B cell (primary cell): Measurements from ENCODE around the gene CTNND1. TPM values are rescaled to one million over a fixed set of nuclear protein-coding genes. Genes with fewer than 3 reads are reported as not detected.

Source experiments
- ATAC-seq: fragments of 200-7000 bp; cut with Tn5 transposase; one replicate; pipeline ENCODE4 v1.10.0; 2021; ENCODE audit warnings: low read depth, mild to moderate bottlenecking, moderate number of reproducible peaks, moderate library complexity
- CTCF ChIA-PET: fragments of 350-600 bp; sonication (Branson Sonifier 250); formaldehyde crosslinking; loops from one replicate; lab custom pipeline; 2021; ENCODE audit warnings: antibody characterized with exemption, inconsistent platforms; lab: Charles Lee
- POLR2A ChIA-PET: fragments of 350-600 bp; sonication (Branson Sonifier 250); formaldehyde crosslinking; loops from one replicate; lab custom pipeline; 2021; ENCODE audit warnings: antibody characterized with exemption; lab: Charles Lee
- DNase-seq: peaks from one replicate; pipeline ENCODE4 v3.0.0; 2013
- H2AFZ ChIP-seq: 2 replicates; pipeline ENCODE4 v1.6.1; 2012; ENCODE audit warnings: mild to moderate bottlenecking, low read depth, low read length; ENCODE audit not compliant: insufficient read depth, poor library complexity, severe bottlenecking
- H3K27ac ChIP-seq, 2 donors: 1 replicate in 1 of 2; 2 replicates in 1 of 2; pipeline ENCODE4 v1.5.1; 2012 to 2013; ENCODE audit warnings: low read length in 2 of 2, mild to moderate bottlenecking in 2 of 2, moderate library complexity in 1 of 2
- H3K27me3 ChIP-seq, 4 experiments: fragments of 200-600 bp in 1 of 4; sonication (generic) in 1 of 4; replicated peaks in 1 of 4; 1 replicate in 2 of 4; 2 replicates in 2 of 4; pipeline versions ENCODE4 v1.6.1 to v1.7.0; 2013 to 2016; ENCODE audit warnings: low read length in 3 of 4, mild to moderate bottlenecking in 2 of 4, mixed read lengths in 1 of 4, moderate library complexity in 1 of 4; ENCODE audit not compliant: insufficient read depth in 4 of 4, control insufficient read depth in 3 of 4; ENCODE audit errors: control extremely low read depth in 1 of 4
- H3K36me3 ChIP-seq, 2 experiments: replicated peaks in 1 of 2; 1 replicate in 1 of 2; 2 replicates in 1 of 2; pipeline versions ENCODE4 v1.6.1 to v1.7.1; 2013; ENCODE audit warnings: low read length in 1 of 2; ENCODE audit not compliant: insufficient read depth in 2 of 2, control insufficient read depth in 1 of 2; ENCODE audit errors: control extremely low read depth in 1 of 2, extremely low read depth in 1 of 2
- H3K4me1 ChIP-seq, 2 donors: fragments of 200-600 bp in 1 of 2; sonication (generic) in 1 of 2; 1 replicate in 1 of 2; 2 replicates in 1 of 2; pipeline versions ENCODE4 v1.5.1 to v1.6.1; 2013 to 2017; ENCODE audit warnings: low read length in 2 of 2; ENCODE audit not compliant: control insufficient read depth in 2 of 2, insufficient read depth in 2 of 2
- H3K4me2 ChIP-seq: replicated peaks from 2 replicates; pipeline ENCODE3; 2012; ENCODE audit warnings: mild to moderate bottlenecking, low read depth, low read length; ENCODE audit not compliant: poor library complexity, severe bottlenecking
- H3K4me3 ChIP-seq, 5 experiments: fragments of 200-600 bp in 1 of 5; sonication (generic) in 1 of 5; 1 replicate in 3 of 5; 2 replicates in 2 of 5; pipeline versions ENCODE4 v1.5.1 to v1.7.0; 2011 to 2016; ENCODE audit warnings: low read length in 4 of 5, mild to moderate bottlenecking in 4 of 5, low read depth in 2 of 5, control low read depth in 1 of 5, moderate library complexity in 1 of 5; ENCODE audit not compliant: insufficient read depth in 1 of 5; ENCODE audit errors: control extremely low read depth in 1 of 5, extremely low read depth in 1 of 5
- H3K79me2 ChIP-seq: fragments of 200-600 bp; sonication (generic); one replicate; pipeline ENCODE4 v1.6.0; 2016; ENCODE audit warnings: low read length; ENCODE audit not compliant: control insufficient read depth, insufficient read depth
- H3K9ac ChIP-seq: fragments of 200-600 bp; sonication (generic); 2 replicates; pipeline ENCODE4 v1.6.1; 2017; ENCODE audit warnings: mild to moderate bottlenecking, low read length, moderate library complexity
- H3K9me3 ChIP-seq, 3 donors: one replicate each; pipeline versions ENCODE4 v1.6.1 to v1.7.1; 2013; ENCODE audit warnings: low read length in 2 of 3; ENCODE audit not compliant: control insufficient read depth in 2 of 3, insufficient read depth in 1 of 3; ENCODE audit errors: control extremely low read depth in 1 of 3
- H4K20me1 ChIP-seq: 2 replicates; pipeline ENCODE4 v1.6.0; 2012; ENCODE audit warnings: mild to moderate bottlenecking, low read length; ENCODE audit not compliant: insufficient read depth, control insufficient read depth, poor library complexity, severe bottlenecking
- H3K27ac Mint-ChIP-seq: one replicate; pipeline ENCODE4 v1.8.0; 2021; ENCODE audit warnings: mixed read lengths
- H3K27me3 Mint-ChIP-seq: one replicate; pipeline ENCODE4 v1.8.0; 2021; ENCODE audit warnings: mixed read lengths
- H3K4me1 Mint-ChIP-seq: one replicate; pipeline ENCODE4 v1.8.0; 2021; ENCODE audit warnings: mixed read lengths
- H3K4me3 Mint-ChIP-seq: one replicate; pipeline ENCODE4 v1.8.0; 2021; ENCODE audit warnings: mixed read lengths
- H3K9me3 Mint-ChIP-seq: one replicate; pipeline ENCODE4 v1.8.0; 2022; ENCODE audit warnings: mixed read lengths; ENCODE audit not compliant: insufficient read depth
- EZH2 ChIP-seq: IDR thresholded peaks from 2 replicates; pipeline ENCODE4 v1.6.1; 2012; ENCODE audit warnings: borderline replicate concordance, low read depth, mild to moderate bottlenecking, moderate library complexity, low read length; ENCODE audit not compliant: insufficient read depth, poor library complexity, severe bottlenecking
- whole genome bisulfite sequencing: methylation state at CpG from one replicate; pipeline ENCODE4 v1.1.5; 2013; ENCODE audit warnings: missing lambda C conversion rate; ENCODE audit not compliant: insufficient coverage; 5-methylcytosine and 5-hydroxymethylcytosine counted together
- intact Hi-C: fragments of 100-400 bp; cut with micrococcal nuclease; formaldehyde crosslinking; loops from one replicate; pipeline ENCODE4 v1.10.0; 2022
- polyA plus RNA-seq: library from polyadenylated mRNA; depleted of rRNA; stranded (reverse); fragments of >200 nt; gene quantifications from 2 replicates; pipeline ENCODE4 v1.2.3, GENCODE V29; 2012
- total RNA-seq, 2 donors: library from RNA; stranded (reverse); fragments of 120-200 nt in 1 of 2; gene quantifications; 1 replicate in 1 of 2; 2 replicates in 1 of 2; pipeline versions ENCODE4 v1.2.3 to v1.2.4, GENCODE V29; 2013 to 2022
- TF ChIP-seq, protein P1 (sequence below): fragments of 200-600 bp; IDR thresholded peaks from one replicate; pipeline ENCODE4 v1.8.0; 2022; ENCODE audit warnings: antibody characterized with exemption, mild to moderate bottlenecking

CTNND1 gene
- total and polyA plus RNA-seq, 2 donors (not counting 1 experiment from before 2014, with no cell fraction given), result 12.1 to 54.4 TPM

- no peak for DNase-seq
- ATAC-seq, result no peak
- Mint-ChIP-seq H3K27me3 (no peaks in the 10 kb centered on the region), H3K4me3 (peak overlapping the region; percentile 74), H3K4me1 (peaks cover 30% of the 10 kb centered on the region), H3K9me3 (no peaks in the 10 kb centered on the region), H3K27ac (no peak overlapping the region)
- intact Hi-C loops, result no loop called here
- H3K36me3 ChIP-seq, result no peaks in the 10 kb centered on the region
- no peak overlapping the region for H2AFZ ChIP-seq
- ChIA-PET POLR2A (no interaction called here), CTCF (interaction anchor here (0.6 to 6.0 kb wide), 3 partner anchors 12 to 1664 kb away, joined by 3 to 68 read pairs (median 6); partner anchors contain the start of gene BTBD18)
- peak overlapping the region in 1 of 2 donors; percentile 36 for H3K27ac ChIP-seq
- WGBS, result 94% methylated on average over 4 of the region's 4 CpGs
- no peak overlapping the region for H3K9ac ChIP-seq
- H4K20me1 ChIP-seq, result no peaks in the 10 kb centered on the region
- no peaks in the 10 kb centered on the region for H3K27me3 ChIP-seq
- peaks cover 70% of the 10 kb centered on the region for H3K79me2 ChIP-seq
- H3K4me1 ChIP-seq, result peaks cover 15 to 19% of the 10 kb centered on the region in 2 donors
- peak overlapping the region; percentile 69 for H3K4me2 ChIP-seq
- H3K9me3 ChIP-seq, result no peaks in the 10 kb centered on the region
- H3K4me3 ChIP-seq, result no peak overlapping the region
- TF ChIP-seq, protein P1, sequence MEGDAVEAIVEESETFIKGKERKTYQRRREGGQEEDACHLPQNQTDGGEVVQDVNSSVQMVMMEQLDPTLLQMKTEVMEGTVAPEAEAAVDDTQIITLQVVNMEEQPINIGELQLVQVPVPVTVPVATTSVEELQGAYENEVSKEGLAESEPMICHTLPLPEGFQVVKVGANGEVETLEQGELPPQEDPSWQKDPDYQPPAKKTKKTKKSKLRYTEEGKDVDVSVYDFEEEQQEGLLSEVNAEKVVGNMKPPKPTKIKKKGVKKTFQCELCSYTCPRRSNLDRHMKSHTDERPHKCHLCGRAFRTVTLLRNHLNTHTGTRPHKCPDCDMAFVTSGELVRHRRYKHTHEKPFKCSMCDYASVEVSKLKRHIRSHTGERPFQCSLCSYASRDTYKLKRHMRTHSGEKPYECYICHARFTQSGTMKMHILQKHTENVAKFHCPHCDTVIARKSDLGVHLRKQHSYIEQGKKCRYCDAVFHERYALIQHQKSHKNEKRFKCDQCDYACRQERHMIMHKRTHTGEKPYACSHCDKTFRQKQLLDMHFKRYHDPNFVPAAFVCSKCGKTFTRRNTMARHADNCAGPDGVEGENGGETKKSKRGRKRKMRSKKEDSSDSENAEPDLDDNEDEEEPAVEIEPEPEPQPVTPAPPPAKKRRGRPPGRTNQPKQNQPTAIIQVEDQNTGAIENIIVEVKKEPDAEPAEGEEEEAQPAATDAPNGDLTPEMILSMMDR, result no peak
- no peak for TF ChIP-seq EZH2
Observed at GRCh38 chr11:57764021-57764420, 2.4 kb downstream of the CTNND1 start.

DNA sequence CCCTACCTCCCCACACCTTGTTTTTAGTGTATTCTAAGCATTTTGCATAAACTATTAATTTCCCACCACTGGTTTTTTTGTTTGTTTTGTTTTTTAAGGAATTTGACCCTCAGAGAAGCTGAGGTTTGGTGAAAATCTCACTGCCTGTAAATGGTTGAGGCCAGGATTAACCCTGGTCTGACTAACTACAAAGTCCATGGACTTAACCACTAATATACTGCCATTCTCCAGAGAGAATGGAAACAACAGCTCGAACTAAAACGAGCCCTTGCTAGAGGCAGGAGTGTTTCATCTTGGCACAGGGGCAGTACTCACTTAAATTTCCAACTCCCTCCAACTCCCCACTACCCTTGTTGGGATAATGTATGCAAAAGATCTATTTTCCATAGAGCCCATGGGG, 3.0 kb downstream of the CTNND1 start:
- CTCF ChIA-PET, result interaction anchor here (0.6 to 6.0 kb wide), 4 partner anchors 13 to 1664 kb away, joined by 3 to 68 read pairs (median 5); partner anchors contain the start of gene BTBD18
- Histone ChIP-seq H3K27me3 (no peaks in the 10 kb centered on the region), H4K20me1 (no peaks in the 10 kb centered on the region), H3K36me3 (no peaks in the 10 kb centered on the region), H2AFZ (no peak overlapping the region), H3K4me2 (peak overlapping the region; percentile 69), H3K4me3 (no peak overlapping the region), H3K9ac (no peak overlapping the region), H3K9me3 (no peaks in the 10 kb centered on the region), H3K79me2 (peaks cover 75% of the 10 kb centered on the region), H3K27ac (no peak overlapping the region), H3K4me1 (peaks cover 15 to 19% of the 10 kb centered on the region in 2 donors)
- no peak for DNase-seq
- ATAC-seq, result no peak
- POLR2A ChIA-PET, result no interaction called here
- no CpG with 5 or more reads among the region's 2 CpGs for WGBS
- TF ChIP-seq EZH2, result no peak
- TF ChIP-seq, protein P1, result no peak
- Mint-ChIP-seq H3K27me3 (no peaks in the 10 kb centered on the region), H3K4me1 (peaks cover 30% of the 10 kb centered on the region), H3K9me3 (no peaks in the 10 kb centered on the region), H3K4me3 (no peak overlapping the region), H3K27ac (no peak overlapping the region)
- intact Hi-C loops, result no loop called here
